D341Med (cell line): ENCODE measurements around the gene TWIST2.

Source experiments
- DNase-seq: peaks from one replicate; pipeline ENCODE4 v3.0.0; 2012; ENCODE audit warnings: low spot score

TWIST2 gene

GRCh38 chr2:238955648-238956531 is 108.0 kb downstream of the TWIST2 start:
- DNase-seq = no peak

DNA sequence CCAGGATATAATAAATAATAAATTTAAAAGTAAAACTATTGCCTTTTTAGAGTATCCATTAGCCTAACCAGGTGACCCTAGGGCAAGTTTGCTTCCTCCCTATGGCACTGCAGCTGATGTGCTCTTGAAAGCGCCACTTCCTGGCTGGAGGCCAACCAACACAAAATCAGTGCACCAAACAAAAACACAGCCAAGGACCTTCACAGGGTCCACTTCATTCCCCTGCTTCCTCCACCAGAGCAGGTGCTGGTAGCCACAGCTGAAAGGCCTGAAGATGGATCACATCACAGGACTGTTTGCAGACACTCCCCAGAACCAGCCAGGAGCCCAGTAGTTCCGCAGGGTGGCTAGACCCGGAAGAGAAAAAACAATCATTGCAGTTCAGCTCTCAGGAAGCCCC is 108.8 kb downstream of the TWIST2 start:
- no peak for DNase-seq
